PFSK-1 (cell line): ENCODE measurements around the gene S100A5.

Source experiments
- POLR2AphosphoS5 ChIP-seq: IDR thresholded peaks from 2 replicates; pipeline ENCODE4 v1.6.1; 2012; ENCODE audit warnings: low read depth, mild to moderate bottlenecking, control low read depth, low read length, moderate library complexity
- SIN3A ChIP-seq: IDR thresholded peaks from 2 replicates; pipeline ENCODE4 v1.6.1; 2012; ENCODE audit warnings: mild to moderate bottlenecking, low read length, moderate library complexity, borderline replicate concordance; ENCODE audit not compliant: insufficient read depth
- TAF1 ChIP-seq: IDR thresholded peaks from 2 replicates; pipeline ENCODE4 v1.6.1; 2012; ENCODE audit warnings: low read length, control low read depth, borderline replicate concordance; ENCODE audit not compliant: insufficient read depth

GRCh38 chr1:153531638-153532037 is 9.1 kb downstream of the S100A5 start:
- TF ChIP-seq POLR2AphosphoS5 (no peak), SIN3A (no peak), TAF1 (no peak)
